ENCODE measurements around the gene SUPT3H. TPM values are rescaled to one million over a fixed set of nuclear protein-coding genes. Genes with fewer than 3 reads are reported as not detected.

SUPT3H gene
- total RNA-seq, 4 donors from 2014 or later = 1.1 to 4.7 (median 3.7) TPM

DNA sequence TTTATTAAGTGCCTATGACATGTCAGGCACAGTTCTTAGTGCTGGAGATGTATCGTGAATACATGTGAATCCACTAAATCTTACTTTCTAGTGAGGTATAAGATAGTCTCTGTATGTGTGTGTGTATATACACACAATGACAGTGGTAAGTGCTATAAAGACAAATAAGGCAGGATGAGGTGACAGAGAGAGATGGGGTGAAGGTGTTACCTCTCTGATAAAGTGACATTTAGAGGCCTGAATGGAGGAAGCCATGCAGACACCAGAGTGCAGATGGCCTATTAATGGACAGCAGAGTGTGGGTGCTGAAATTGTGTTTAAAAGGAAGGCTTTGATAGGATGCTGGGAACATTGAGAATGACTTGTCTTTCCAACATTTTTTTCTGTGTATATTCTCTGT lies 535.9 kb downstream of the SUPT3H start:
- 97% methylated on average over 1 of the region's 1 CpG for WGBS
- Histone ChIP-seq H3K9me3 (no peaks in the 10 kb centered on the region), H3K27me3 (no peaks in the 10 kb centered on the region), H3K27ac (no peak overlapping the region), H3K4me3 (no peak overlapping the region), H3K4me1 (no peaks in the 10 kb centered on the region), H3K36me3 (no peaks in the 10 kb centered on the region)
- no peak for TF ChIP-seq EP300 (IDR thresholded peaks at IDR 0.05)
- TF ChIP-seq POLR2AphosphoS5 (IDR thresholded peaks at IDR 0.05) = no peak
- no peak for TF ChIP-seq POLR2A (IDR thresholded peaks at IDR 0.05)
- TF ChIP-seq, protein P1, sequence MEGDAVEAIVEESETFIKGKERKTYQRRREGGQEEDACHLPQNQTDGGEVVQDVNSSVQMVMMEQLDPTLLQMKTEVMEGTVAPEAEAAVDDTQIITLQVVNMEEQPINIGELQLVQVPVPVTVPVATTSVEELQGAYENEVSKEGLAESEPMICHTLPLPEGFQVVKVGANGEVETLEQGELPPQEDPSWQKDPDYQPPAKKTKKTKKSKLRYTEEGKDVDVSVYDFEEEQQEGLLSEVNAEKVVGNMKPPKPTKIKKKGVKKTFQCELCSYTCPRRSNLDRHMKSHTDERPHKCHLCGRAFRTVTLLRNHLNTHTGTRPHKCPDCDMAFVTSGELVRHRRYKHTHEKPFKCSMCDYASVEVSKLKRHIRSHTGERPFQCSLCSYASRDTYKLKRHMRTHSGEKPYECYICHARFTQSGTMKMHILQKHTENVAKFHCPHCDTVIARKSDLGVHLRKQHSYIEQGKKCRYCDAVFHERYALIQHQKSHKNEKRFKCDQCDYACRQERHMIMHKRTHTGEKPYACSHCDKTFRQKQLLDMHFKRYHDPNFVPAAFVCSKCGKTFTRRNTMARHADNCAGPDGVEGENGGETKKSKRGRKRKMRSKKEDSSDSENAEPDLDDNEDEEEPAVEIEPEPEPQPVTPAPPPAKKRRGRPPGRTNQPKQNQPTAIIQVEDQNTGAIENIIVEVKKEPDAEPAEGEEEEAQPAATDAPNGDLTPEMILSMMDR (IDR thresholded peaks at IDR 0.05) = no peak
- DNase-seq (ENCODE audit: low spot score in 2 of 2) = no peak

DNA sequence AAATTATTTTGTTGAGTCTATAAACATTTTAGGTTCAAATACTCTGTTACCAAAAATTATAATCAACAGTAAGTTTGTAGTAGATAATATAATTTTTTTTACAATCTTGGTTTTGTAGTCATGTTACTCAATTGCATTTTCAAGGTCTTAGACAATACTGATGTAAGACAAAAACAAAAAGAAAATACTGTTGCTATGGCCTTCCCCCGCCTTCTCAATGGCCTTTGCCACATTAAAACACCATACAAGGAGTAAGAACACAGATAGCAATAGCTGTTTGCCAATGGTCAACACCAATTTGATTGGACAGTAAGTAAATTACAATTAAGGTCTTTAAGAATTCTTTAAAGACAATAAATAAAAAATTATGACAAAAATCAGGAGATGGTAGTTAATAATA lies 540.0 kb downstream of the SUPT3H start:
- TF ChIP-seq EP300 (IDR thresholded peaks at IDR 0.05) (no peak), POLR2A (IDR thresholded peaks at IDR 0.05) (no peak), POLR2AphosphoS5 (IDR thresholded peaks at IDR 0.05) (no peak)
- TF ChIP-seq, protein P1 (IDR thresholded peaks at IDR 0.05) = no peak
- DNase-seq (ENCODE audit: low spot score in 2 of 2) = no peak
- Histone ChIP-seq H3K4me1 (no peaks in the 10 kb centered on the region), H3K27me3 (no peaks in the 10 kb centered on the region), H3K9me3 (no peaks in the 10 kb centered on the region), H3K4me3 (no peak overlapping the region), H3K36me3 (no peaks in the 10 kb centered on the region), H3K27ac (no peak overlapping the region)
- WGBS = 90% methylated on average over 1 of the region's 1 CpG

DNA sequence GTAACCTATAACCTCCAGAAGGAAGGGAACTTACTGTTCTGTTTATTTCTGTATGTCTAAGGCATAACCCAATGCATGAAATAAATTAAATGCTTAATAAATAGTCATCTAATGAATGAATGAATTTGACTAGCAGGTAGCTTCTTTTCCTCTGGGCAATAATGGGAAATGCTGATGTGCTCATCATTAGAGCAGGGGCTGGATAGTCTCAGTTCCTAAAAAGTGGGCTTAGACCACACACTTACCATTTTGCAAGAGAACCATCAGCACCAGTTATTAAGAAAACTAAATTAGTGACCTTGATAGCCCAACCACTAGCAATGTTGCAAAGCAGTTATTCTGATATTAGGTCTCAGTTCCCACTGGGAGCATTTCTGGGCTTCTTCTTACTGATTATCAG lies 540.5 kb downstream of the SUPT3H start:
- no peaks in the 10 kb centered on the region for H3K9me3 ChIP-seq
- no peak for TF ChIP-seq EP300 (IDR thresholded peaks at IDR 0.05)
- TF ChIP-seq POLR2A (IDR thresholded peaks at IDR 0.05) = no peak
- TF ChIP-seq POLR2AphosphoS5 (IDR thresholded peaks at IDR 0.05) = no peak
- TF ChIP-seq, protein P1 (IDR thresholded peaks at IDR 0.05) = no peak
- no peak overlapping the region for H3K27ac ChIP-seq
- H3K27me3 ChIP-seq = no peaks in the 10 kb centered on the region
- no peak overlapping the region for H3K4me3 ChIP-seq
- H3K36me3 ChIP-seq = no peaks in the 10 kb centered on the region
- DNase-seq (ENCODE audit: low spot score in 2 of 2) = no peak
- H3K4me1 ChIP-seq = no peaks in the 10 kb centered on the region

DNA sequence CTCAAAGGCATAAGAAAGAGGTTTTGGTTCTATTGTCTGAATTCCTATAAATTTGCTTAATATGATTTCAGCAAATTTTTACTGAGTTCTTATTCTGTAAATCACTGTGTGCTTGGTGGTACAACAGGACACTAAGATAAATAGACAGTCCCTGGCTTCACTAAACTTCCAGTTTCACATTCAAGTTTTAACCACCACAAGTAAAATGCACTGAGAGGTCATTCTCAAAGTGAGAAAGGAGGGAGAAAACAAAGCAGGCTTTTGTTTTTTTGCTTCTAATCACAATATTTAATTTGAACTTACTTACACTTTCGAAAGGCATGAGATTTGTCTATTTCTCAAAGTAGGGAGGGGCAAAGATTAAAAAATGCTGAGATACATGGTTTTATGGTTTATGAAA lies 544.5 kb downstream of the SUPT3H start:
- Histone ChIP-seq H3K27me3 (no peaks in the 10 kb centered on the region), H3K9me3 (no peaks in the 10 kb centered on the region), H3K36me3 (no peaks in the 10 kb centered on the region), H3K4me3 (no peak overlapping the region), H3K4me1 (peaks cover 4% of the 10 kb centered on the region), H3K27ac (no peak overlapping the region)
- 69% methylated on average over 1 of the region's 1 CpG for whole genome bisulfite sequencing
- no peak for DNase-seq (ENCODE audit: low spot score in 2 of 2)
- TF ChIP-seq EP300 (IDR thresholded peaks at IDR 0.05) = no peak
- no peak for TF ChIP-seq POLR2A (IDR thresholded peaks at IDR 0.05)
- TF ChIP-seq, protein P1 (IDR thresholded peaks at IDR 0.05) = no peak
- no peak for TF ChIP-seq POLR2AphosphoS5 (IDR thresholded peaks at IDR 0.05)

DNA sequence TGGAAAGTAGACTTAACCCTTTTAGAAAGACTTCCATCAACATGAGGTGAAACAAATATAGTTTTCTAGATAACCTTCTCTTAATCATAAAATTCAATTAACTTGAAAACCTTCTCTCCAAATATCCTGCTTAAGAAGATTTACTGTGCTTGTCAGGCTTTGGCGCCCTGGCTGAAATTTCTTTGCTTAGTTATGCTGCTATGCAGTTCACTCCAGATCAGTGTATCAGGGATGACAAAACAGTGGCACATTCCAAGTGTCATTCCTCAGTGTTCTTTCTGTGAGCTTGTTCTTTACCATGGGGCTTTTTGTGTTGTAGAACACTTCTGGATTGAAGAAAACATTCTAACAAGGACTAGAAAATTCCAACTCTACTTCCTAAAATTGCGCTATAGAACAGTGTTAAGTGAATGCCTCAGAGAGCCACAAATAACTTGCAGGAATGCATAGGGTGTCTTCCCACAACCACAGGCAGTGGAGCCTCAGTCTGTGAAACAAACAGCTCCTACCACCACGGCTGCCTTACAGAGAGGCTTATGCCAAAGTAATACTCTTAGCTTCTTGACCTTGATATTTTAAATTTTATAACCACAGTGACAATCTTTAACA lies 546.6 kb downstream of the SUPT3H start:
- DNase-seq (ENCODE audit: low spot score in 2 of 2) = no peak
- TF ChIP-seq POLR2A (IDR thresholded peaks at IDR 0.05) (no peak), EP300 (IDR thresholded peaks at IDR 0.05) (no peak), POLR2AphosphoS5 (IDR thresholded peaks at IDR 0.05) (no peak)
- TF ChIP-seq, protein P1 (IDR thresholded peaks at IDR 0.05) = no peak
- no peak overlapping the region for H3K4me3 ChIP-seq
- H3K27ac ChIP-seq = no peak overlapping the region
- H3K4me1 ChIP-seq = peaks cover 4% of the 10 kb centered on the region
- no peaks in the 10 kb centered on the region for H3K9me3 ChIP-seq
- 81% methylated on average over 3 of the region's 3 CpGs for WGBS
- H3K27me3 ChIP-seq = no peaks in the 10 kb centered on the region
- H3K36me3 ChIP-seq = no peaks in the 10 kb centered on the region
